Measurements from ENCODE around the gene SLC39A12. TPM values are rescaled to one million over a fixed set of nuclear protein-coding genes. Genes with fewer than 3 reads are reported as not detected.

SLC39A12 gene
- total RNA-seq, 1 donor from 2014 or later, result not detected

GRCh38 chr10:18068401-18068800 lies 116.7 kb downstream of the SLC39A12 start:
- no peaks in the 10 kb centered on the region for H3K27me3 ChIP-seq (ENCODE audit: control insufficient read depth, insufficient read depth, low read length)
- no peak for TF ChIP-seq CTCF (IDR thresholded peaks at IDR 0.05; ENCODE audit: insufficient read depth, low read length, poor library complexity, severe bottlenecking)
- H3K4me3 ChIP-seq (ENCODE audit: low read depth, low read length), result no peak overlapping the region
- no peak for DNase-seq (ENCODE audit: low read depth)
- H3K36me3 ChIP-seq (ENCODE audit: control insufficient read depth, insufficient read depth, low read length), result no peaks in the 10 kb centered on the region

GRCh38 chr10:18071591-18071990 lies 119.9 kb downstream of the SLC39A12 start:
- TF ChIP-seq CTCF (IDR thresholded peaks at IDR 0.05; ENCODE audit: insufficient read depth, low read length, poor library complexity, severe bottlenecking), result no peak
- Histone ChIP-seq H3K36me3 (ENCODE audit: control insufficient read depth, insufficient read depth, low read length) (no peaks in the 10 kb centered on the region), H3K27me3 (ENCODE audit: control insufficient read depth, insufficient read depth, low read length) (no peaks in the 10 kb centered on the region), H3K4me3 (ENCODE audit: low read depth, low read length) (no peak overlapping the region)
- DNase-seq (ENCODE audit: low read depth), result no peak

GRCh38 chr10:18073314-18073713 lies 121.6 kb downstream of the SLC39A12 start:
- H3K36me3 ChIP-seq (ENCODE audit: control insufficient read depth, insufficient read depth, low read length), result no peaks in the 10 kb centered on the region
- no peak for DNase-seq (ENCODE audit: low read depth)
- TF ChIP-seq CTCF (IDR thresholded peaks at IDR 0.05; ENCODE audit: insufficient read depth, low read length, poor library complexity, severe bottlenecking), result no peak
- no peak overlapping the region for H3K4me3 ChIP-seq (ENCODE audit: low read depth, low read length)
- no peaks in the 10 kb centered on the region for H3K27me3 ChIP-seq (ENCODE audit: control insufficient read depth, insufficient read depth, low read length)

GRCh38 chr10:18075881-18076280 lies 124.2 kb downstream of the SLC39A12 start:
- Histone ChIP-seq H3K27me3 (ENCODE audit: control insufficient read depth, insufficient read depth, low read length) (no peaks in the 10 kb centered on the region), H3K4me3 (ENCODE audit: low read depth, low read length) (no peak overlapping the region), H3K36me3 (ENCODE audit: control insufficient read depth, insufficient read depth, low read length) (no peaks in the 10 kb centered on the region)
- DNase-seq (ENCODE audit: low read depth), result no peak
- no peak for TF ChIP-seq CTCF (IDR thresholded peaks at IDR 0.05; ENCODE audit: insufficient read depth, low read length, poor library complexity, severe bottlenecking)

GRCh38 chr10:18079665-18080295 lies 128.1 kb downstream of the SLC39A12 start:
- no peak for TF ChIP-seq CTCF (IDR thresholded peaks at IDR 0.05; ENCODE audit: insufficient read depth, low read length, poor library complexity, severe bottlenecking)
- no peak for DNase-seq (ENCODE audit: low read depth)
- no peak overlapping the region for H3K4me3 ChIP-seq (ENCODE audit: low read depth, low read length)
- H3K27me3 ChIP-seq (ENCODE audit: control insufficient read depth, insufficient read depth, low read length), result no peaks in the 10 kb centered on the region
- H3K36me3 ChIP-seq (ENCODE audit: control insufficient read depth, insufficient read depth, low read length), result no peaks in the 10 kb centered on the region

- Histone ChIP-seq H3K4me3 (ENCODE audit: low read depth, low read length) (no peak overlapping the region), H3K36me3 (ENCODE audit: control insufficient read depth, insufficient read depth, low read length) (no peaks in the 10 kb centered on the region), H3K27me3 (ENCODE audit: control insufficient read depth, insufficient read depth, low read length) (no peaks in the 10 kb centered on the region)
- TF ChIP-seq CTCF (IDR thresholded peaks at IDR 0.05; ENCODE audit: insufficient read depth, low read length, poor library complexity, severe bottlenecking), result no peak
- DNase-seq (ENCODE audit: low read depth), result no peak
These were observed 130.7 kb downstream of the SLC39A12 start for GRCh38 chr10:18082381-18082780.

Data from kidney epithelial cell (primary cell).